HG03432 (cell line): ENCODE results near the gene NELL1.

Experiments
- ATAC-seq: cut with Tn5 transposase; IDR thresholded peaks from one replicate; pipeline ENCODE4 v1.9.1; 2021; ENCODE audit warnings: mild to moderate bottlenecking, moderate library complexity; ENCODE audit not compliant: unreplicated experiment

Gene NELL1

DNA sequence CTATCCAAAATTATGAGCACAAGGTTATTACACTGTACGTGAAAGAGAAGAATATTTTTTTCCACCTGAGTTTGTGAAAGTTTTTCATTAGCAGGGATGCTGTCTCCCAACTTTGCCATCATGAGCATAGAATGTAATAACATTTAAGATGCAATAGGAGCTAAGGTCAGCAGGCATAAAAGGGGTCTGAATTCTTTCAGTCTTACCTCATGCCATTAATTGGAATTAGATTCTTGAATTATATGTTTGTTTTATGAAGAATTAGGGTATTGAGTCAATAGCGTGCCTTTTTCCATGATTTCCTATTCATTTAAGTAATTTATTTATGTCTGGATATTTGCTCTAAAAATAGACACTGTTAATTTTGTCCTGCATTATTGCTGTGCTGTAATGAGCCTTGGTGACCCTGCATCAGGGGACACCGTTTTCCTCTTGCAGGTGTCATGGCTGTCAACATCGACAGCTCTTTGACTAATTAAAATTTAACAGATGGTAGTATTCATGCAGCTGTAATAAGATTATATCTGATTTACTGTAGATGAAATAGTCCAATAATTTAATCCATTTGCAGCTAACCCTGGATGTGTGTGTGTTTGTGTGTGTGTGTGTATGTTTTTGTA, 637.5 kb downstream of the NELL1 start:
- no peak for ATAC-seq

DNA sequence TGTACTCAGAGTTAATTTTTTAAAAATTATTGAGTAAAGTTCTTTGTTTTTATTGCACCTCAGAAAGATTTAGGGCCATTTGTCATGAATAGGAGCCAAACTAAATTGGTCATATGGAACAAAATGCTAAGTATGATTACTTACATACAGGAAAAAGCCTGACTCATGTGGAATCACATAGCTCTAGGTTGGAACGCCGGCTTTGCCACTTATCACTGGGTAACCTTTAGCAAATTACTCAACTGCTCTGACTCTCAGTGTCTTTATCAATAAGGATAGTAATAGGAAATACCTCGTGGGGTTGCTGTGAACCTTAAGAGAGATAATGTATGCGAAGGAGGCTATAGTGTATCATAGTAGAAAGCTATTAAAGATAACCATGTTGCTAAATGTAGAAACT, 638.5 kb downstream of the NELL1 start:
- no peak for ATAC-seq

DNA sequence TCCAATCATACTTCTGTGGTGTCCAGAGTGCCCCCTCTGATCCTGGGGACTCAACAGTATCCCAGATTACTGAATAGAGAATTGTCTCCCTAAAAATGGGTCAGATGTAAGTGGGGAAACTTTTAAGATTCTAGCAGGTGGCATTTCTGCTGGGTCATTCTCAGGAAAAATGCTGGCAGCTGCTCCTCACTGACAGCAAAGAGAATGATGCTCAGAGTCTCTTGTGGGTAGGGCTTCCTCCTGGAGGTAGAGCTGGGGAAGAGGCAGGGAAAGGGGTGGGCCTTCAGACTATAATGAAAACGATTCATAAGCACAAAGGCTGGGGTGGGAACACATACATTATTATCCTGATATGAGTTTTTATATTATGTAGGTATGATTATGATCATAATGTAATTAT, 647.2 kb downstream of the NELL1 start:
- ATAC-seq, result no peak

DNA sequence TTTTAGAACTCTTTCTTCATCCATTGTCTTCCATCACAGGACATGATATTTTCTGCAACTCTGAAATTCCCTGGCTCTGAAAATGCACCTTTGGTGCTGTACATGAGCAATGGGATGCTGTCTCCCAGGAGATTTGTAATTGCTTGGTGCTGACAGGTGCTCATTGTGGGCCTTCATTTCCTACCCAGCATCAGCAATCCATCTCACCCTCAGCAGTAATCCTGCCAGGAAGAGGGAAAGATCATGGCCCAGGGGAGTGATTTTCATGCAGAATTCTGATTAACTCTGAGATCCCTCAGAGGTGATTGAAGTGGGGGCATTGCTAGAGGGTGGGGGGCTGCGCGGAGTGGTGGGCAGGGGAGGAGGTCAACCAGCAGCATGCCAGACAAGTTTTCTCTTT, 651.7 kb downstream of the NELL1 start:
- ATAC-seq, result no peak

DNA sequence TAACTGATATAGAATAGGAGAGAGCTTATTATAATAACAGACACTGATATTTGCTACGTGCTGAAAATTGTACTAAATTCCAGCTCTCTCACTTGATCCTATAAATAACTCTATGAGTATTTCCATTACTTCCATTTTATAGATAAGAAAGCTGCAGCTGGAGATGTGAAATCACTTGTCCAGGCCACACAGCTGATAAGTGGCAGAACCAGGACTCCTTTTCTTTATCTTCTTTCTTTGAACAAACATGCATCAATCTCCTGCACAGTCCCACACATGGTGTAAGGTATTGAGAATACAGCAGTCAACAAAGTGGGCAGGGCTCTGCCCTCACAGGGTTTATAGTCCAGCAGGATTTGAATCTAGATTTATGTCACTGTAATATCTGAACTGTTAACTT, 652.1 kb downstream of the NELL1 start:
- no peak for ATAC-seq

DNA sequence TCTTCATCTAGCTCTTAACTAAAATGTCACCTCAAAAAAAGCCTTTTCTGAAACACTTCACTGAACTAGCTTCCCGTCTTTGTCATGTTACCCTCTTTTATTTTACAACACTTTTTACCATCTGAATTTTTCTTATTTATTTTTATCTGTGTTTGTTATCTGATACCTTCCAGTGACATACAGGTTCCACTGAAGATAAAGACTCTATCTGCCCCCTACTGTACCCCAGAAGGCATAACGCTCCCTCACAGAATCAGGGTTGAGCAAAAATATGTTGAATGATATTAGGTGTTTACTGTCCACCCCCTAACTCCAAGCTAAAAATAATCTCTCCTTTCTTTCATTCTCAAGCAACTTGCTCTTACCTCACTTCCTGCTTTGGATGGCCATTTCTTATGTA, 654.2 kb downstream of the NELL1 start:
- ATAC-seq, result no peak

DNA sequence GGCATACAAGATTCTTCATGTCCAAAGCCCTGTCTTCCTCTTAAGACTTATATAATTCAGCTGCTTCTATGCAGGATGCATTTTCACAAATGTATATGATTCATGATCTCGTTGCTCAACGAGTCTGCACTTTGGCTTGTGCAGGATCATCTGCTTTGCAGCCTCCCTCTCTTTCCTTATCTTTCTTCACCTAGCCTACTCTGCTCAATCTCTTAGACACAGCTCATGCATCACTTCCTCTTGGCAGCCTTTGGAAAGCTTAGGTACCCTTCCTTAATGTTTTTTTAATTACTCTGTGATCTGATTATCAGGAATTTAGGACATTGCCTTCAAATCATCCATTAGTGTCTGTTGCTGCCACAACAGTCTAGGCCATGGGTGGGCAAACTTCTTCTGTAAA, 673.8 kb downstream of the NELL1 start:
- no peak for ATAC-seq

DNA sequence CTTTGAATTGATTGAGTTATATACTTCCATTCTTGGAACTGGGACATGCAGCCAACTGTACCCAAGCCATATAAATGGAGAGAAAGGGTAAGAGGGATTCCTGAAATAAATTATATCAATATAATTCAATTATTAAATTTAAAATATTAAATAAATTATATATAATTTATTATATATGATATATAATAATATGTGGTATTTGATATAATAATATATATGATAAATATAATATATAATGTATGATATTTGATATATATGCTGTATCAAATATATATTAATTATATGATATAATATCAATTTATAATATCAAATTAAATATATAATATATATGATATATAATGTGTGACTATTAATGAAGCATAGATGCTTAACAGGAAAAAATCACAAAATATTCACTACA, 677.0 kb downstream of the NELL1 start:
- ATAC-seq, result no peak

DNA sequence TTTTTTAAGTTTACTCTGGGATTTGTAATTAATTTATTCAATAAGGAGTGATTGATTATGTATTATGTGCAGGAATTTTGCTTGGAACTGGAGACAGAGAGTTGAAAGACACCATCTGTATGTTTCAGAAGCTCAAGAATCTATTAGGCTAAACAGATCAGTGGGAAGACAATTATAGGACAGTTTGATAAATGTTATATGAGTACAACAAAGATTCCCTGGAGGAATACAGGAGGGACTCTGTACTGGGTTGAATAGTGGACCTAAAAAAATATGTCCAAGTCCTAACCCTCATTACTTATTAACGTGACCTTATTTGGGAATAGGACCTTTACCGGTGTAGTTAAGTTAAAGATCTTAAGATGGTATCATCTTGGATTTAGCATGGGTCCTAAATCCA, 681.2 kb downstream of the NELL1 start:
- ATAC-seq, result no peak

DNA sequence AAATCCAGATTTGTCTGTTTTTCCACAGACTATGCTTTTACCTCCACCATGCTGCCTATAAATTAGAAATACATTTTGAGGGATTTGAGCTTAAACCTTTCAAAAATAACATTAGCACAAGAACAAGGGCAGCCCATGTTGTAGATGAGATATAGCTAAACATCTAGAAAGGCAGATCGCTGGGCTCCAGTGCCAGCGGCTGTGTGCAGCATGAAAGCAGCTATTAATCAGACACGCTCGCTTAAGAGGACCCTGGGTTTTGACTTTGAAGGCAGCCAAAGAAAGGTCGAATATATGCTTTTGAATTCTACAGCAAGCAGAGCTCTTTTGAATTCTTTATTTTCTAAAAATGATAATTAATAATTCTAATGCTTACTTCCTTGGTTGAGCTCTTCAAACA, 684.0 kb downstream of the NELL1 start:
- no peak for ATAC-seq

DNA sequence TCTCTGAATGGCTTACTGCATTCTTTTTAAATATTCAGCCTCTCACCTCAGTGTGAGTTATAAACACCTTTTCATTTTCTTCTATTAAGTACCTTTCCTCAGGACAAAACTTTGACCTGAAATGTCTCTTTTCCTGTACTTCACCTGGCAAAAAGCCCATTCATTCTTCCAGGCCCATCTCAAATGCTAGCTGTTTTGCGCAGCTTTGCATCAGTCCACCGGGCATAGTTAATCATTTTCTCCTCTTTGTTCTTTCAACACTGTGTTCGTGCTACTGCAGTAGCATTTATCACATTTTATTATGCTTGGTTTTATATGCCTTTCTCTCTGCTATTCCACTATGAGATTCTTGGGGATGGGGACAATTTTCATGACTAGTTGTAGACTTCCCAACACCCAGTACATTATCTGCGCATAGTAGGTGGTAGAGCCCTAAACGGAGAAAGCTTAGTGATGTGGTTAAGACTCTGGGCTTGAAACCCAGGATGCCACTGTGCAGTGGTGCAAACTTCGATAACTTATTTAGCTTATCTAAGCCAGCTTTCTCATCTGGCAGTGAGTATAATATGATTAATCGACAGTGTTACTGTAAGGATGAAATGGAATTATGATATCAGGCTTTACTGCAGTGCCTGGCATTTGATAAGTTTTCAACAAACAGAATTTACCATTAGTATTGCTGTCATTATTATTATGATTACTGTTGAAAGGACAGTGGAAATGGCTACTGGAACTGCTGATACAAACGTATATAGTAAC, 695.7 kb downstream of the NELL1 start:
- ATAC-seq, result no peak

DNA sequence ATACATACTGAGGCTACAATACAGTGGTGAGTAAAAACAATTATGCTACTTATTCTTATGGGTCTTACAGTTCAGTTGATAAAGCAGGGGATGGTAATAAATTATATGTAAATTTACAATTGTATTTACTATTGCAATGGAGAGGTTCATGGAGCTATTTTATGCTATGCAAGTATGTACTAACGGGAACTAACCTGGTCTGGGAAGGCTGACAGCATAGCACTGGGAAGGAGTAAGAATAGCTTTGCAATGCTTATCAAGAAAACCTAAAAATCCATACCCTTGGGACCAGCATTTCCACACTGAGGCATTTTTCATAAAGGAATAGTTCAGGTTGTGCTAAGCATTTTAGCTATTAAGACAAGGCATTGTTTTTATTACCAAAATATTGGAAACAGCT, 700.6 kb downstream of the NELL1 start:
- no peak for ATAC-seq

DNA sequence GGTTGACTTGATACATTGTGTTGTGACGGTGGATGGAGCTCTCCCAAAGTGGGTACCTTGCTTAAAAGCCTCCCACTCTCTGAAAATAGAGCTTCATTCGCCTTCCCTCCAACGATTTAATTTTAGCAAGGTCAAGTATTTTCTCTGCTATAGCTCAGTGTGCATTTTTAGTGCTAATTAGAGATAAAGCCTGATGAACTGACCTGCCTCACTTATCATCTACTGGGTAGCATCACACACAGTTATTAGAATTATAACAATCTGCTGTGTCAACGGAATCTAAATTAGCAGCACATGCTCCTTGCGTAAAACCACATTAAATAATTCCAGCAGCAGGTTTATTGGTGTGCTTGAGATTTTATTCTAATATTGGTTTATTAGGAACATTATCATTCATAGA, 701.7 kb downstream of the NELL1 start:
- ATAC-seq, result no peak

DNA sequence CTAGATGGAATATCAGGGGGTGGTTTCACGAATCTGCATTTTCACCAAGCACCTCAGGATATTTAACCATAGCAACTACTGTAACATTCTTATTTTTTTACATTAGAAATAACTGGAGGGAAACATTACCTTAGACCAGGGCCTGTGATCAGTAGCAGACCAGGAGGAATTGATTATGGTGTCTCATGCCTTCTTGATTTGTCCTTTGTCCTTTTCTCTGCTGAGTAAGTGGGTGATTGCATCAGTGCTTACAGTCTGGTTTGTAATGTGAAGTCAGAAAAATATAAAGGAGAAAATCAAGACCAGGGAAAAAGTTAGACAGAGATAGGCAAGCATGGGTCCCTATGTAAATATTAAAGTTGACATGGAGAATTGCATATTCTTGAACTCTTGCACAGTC, 703.3 kb downstream of the NELL1 start:
- no peak for ATAC-seq

DNA sequence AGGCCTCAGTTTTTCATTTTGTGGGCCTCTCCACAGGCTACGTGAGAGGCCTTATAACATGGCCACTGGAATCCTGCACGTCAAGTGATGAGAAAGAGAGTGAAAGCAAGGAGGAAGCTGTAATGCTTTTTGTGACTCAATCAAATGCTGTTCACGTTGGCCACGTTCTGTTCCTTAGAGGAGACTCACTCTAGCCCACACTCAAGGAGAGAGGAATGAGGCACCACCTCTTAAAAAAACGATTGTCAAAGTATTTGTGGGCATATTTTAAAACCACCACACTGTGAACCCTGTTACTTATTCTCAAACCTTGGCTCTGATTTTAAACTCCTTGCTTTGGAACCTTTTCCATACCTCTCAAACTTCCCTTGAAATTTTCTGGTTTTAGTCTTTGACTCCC, 705.0 kb downstream of the NELL1 start:
- ATAC-seq, result no peak

DNA sequence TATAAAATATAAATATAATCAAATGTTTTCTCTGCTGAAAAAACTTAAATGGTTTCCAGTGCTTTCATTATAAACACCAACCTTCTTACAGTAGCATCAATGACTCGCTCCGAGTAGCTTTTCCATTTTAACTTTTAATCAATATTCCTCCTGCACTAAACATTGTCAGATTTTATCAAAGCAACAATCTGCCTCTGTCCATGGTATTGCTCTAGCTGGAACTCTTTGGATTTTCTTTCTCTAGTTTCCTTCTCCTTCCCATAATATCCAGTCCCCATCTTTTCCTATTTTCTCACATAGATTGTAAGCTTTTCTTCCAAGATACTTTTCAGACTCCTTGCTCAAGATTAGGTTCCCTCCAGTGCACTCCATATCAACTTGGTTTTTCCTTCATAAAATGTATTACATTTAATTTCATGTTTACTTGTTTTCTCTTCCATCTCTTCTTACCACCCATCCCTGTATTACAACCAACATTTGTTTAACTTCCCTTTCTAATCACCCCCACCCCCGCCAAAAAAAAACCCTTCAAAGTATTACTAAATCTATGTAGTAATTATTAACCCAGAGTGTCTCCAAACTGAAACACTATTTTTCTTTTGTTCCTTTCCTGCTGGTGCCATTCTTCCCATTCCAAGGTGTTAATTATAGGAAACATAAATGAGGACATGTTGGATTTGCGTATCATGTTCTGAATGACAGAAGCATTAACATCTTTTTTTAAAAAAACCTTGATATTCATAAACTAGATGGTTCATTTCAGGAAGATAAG, 716.5 kb downstream of the NELL1 start:
- no peak for ATAC-seq

DNA sequence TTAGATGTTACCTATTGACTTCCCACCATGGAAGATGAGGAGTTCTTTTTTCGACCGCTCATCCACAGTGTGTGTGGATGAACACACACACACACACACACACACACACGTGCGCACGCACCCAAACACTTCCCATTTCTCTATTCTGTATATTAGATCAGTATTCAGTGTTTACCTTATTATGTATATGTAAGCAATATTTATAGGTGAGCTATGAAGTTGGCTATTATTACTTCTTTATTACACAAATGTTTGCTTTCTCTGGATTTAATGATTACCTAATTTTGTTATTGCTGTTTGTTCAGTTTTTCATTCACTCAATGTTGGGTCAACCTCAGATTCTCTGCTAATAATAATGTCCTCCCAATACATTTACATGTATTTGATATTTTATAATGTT, 721.0 kb downstream of the NELL1 start:
- ATAC-seq, result no peak

DNA sequence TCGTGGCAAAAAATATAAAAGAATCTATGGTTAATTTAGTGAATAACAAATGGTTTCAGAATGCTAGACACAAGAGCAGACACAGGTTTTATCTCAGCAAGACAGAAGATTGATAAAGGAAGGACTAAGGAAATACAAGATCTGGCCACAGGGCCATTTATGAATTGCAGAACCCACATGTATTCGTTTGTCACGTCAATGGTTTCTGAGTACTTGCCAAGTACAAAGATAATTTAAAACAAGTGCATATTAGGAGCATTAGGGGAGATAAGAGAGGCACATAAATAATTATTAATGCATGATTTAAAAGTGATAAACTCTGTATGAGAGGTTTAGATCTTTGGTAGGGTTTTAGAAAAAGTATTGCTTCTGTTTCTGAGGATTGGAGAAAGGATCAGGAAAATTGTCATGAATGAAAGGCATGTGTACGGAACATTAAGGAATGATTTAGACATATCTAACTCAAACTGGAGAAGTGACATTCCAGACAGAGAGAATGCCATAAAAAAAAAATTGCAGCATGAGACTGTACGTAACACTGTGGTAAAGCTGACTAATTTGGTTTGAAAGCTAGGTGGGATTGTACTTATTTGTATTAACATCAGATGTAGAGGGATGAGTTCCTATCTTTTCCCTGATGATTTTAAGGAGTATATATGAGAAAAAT, 727.1 kb downstream of the NELL1 start:
- no peak for ATAC-seq

DNA sequence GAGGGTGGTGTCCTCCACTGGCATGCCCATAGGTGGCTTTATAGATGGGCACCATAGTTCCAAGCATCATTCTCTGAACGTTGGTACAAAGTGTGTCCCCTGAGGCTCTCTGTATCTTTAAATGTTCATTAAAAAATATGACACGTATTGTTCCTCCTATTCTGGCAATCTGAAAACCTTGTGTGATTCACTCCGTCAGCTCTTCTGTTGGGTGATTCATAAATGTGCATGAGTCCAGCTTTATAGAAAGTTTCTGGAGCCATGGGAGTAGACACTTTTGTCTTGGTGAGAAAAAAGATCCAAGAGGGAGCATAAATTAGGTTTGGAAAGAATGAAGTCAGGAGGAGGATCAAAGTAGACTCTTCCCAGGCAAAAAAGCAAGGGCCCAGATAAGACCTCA, 728.8 kb downstream of the NELL1 start:
- ATAC-seq, result no peak

DNA sequence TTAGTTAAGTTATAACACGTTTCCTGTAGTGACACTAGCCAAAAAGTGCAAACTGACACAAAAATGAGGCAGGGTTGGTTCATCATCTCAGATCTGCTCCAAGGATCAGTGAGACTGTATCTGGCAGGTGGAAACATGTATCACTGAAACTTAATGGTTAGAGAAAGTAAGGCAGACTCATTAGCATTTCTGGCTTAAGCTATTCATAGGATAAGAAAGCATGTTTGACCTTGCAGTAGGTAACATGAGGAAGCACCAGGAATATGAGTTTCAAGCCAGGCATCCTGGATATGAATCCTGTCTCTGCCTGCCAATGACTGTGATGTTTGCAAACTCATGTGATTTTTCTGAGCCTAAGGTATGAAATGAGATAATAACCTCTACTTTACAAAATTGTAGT, 732.1 kb downstream of the NELL1 start:
- no peak for ATAC-seq

DNA sequence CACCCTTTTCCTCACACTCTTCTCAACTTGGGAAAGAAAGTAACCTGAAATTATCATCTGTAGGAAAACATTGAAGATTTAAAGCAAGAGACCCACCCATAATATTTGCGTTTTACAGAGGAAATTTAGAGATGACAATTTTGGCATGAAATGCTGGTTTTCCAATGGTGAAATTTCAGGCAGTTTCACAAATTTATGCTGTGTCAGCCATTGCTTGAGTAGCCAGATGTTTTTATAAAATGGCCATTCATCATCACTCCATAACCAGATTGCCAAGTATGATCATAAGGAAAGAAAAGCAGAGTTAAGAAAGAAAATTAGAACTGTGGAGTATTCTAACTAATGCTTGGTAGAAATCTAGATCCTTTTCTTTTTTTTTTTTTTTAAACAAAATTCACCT, 732.9 kb downstream of the NELL1 start:
- ATAC-seq, result no peak

DNA sequence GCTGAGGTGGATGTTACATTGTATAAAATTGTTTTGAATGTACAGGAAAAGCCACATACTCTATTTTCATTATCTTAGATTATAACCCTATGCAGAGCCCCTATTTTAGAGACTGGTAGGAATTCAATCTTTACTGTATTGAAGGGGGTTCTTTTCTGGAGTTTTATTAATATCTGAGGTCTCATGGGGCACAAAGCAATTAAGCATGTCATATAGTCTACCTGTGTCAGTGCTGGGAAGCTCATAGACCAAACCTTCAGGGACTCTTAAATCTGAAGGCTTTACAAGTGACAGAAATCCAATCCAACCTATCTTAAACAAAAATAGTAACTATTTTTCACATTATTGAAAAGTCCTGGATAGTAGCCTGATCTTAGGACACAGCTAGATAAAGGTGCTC, 733.7 kb downstream of the NELL1 start:
- no peak for ATAC-seq
